ENCODE data around the gene RIPK4. TPM values are rescaled to one million over a fixed set of nuclear protein-coding genes. Genes with fewer than 3 reads are reported as not detected.

Gene RIPK4
- total RNA-seq, 1 experiment from 2014 or later, result 24.1 TPM

DNA sequence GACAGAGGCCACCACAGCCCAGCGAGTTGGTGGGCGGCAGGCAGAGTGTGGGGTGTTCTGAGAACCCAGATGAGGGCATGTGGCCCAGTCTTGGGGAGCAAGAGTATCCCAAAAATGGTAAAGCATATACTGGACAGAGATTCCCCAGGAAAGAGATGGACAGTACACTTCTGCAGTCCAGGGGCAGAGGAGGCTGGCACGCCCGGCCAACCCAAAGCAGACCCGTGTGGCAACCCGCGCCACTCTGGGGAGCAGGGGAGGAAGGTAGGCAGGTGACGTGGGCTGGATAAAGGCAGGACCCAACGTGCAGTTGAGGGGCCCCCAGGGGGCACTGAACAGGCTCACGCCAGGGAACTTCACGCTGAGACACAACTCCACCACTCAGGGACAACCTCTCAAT lies 46.4 kb upstream of the RIPK4 start:
- ChIA-PET POLR2A (no interaction called here), CTCF (no interaction called here)
- TF ChIP-seq, protein P1, sequence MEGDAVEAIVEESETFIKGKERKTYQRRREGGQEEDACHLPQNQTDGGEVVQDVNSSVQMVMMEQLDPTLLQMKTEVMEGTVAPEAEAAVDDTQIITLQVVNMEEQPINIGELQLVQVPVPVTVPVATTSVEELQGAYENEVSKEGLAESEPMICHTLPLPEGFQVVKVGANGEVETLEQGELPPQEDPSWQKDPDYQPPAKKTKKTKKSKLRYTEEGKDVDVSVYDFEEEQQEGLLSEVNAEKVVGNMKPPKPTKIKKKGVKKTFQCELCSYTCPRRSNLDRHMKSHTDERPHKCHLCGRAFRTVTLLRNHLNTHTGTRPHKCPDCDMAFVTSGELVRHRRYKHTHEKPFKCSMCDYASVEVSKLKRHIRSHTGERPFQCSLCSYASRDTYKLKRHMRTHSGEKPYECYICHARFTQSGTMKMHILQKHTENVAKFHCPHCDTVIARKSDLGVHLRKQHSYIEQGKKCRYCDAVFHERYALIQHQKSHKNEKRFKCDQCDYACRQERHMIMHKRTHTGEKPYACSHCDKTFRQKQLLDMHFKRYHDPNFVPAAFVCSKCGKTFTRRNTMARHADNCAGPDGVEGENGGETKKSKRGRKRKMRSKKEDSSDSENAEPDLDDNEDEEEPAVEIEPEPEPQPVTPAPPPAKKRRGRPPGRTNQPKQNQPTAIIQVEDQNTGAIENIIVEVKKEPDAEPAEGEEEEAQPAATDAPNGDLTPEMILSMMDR (IDR thresholded peaks at IDR 0.05; ENCODE audit: insufficient read depth in 1 of 2, low read depth in 1 of 2, low read length in 1 of 2, severe bottlenecking in 1 of 2, unreplicated experiment in 1 of 2), result no peak
- DNase-seq, result no peak
- no peak overlapping the region for H3K4me3 Mint-ChIP-seq (ENCODE audit: unreplicated experiment)
- intact Hi-C loops (cut with micrococcal nuclease; ENCODE audit: unreplicated experiment), result no loop called here
- H3K36me3 Mint-ChIP-seq (ENCODE audit: insufficient read depth, unreplicated experiment), result peaks cover 6% of the 10 kb centered on the region
- H3K4me1 ChIP-seq, result 0 out of 2 replicates have a peak, but pooled peaks cover 3% of the 10 kb centered on the region
- no peaks in the 10 kb centered on the region for H3K9me3 ChIP-seq
- BruUV-seq (replicated peaks), result no TSS peak
- H3K4me1 Mint-ChIP-seq (ENCODE audit: low read depth, unreplicated experiment), result no peaks in the 10 kb centered on the region
- H3K27ac Mint-ChIP-seq (ENCODE audit: unreplicated experiment), result no peak overlapping the region
- H3K27me3 Mint-ChIP-seq (ENCODE audit: insufficient read depth, unreplicated experiment), result no peaks in the 10 kb centered on the region
- no peaks in the 10 kb centered on the region for H3K27me3 ChIP-seq (replicated peaks; ENCODE audit: control insufficient read depth, insufficient read depth, low read length)
- H3K4me3 ChIP-seq (ENCODE audit: low read depth, low read length), result no peak overlapping the region
- no peaks in the 10 kb centered on the region for H3K9me3 Mint-ChIP-seq (ENCODE audit: unreplicated experiment)
- H3K36me3 ChIP-seq (ENCODE audit: control insufficient read depth, insufficient read depth, low read length), result no peaks in the 10 kb centered on the region

DNA sequence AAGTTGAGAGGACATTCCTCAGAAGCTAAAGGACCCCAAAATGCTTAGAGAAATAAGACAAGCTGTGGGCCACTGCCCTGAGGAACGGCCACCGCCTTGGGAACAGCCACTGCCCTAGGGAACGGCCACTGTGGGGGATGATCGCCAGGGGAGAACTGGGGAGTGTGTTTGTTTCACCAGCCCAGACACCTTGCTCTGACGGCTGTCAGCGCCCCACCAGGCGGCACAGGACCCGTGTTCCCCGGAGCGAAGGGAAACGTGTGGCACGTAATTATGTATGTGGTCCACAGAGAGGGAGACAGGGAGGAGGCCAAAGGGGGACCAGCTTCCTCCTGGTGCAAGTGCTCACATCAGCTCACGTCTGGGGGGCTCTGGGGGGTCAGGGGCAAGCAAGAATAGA lies 45.8 kb upstream of the RIPK4 start:
- Mint-ChIP-seq H3K4me3 (ENCODE audit: unreplicated experiment) (no peak overlapping the region), H3K9me3 (ENCODE audit: unreplicated experiment) (peaks cover 2% of the 10 kb centered on the region), H3K27ac (ENCODE audit: unreplicated experiment) (no peak overlapping the region), H3K4me1 (ENCODE audit: low read depth, unreplicated experiment) (no peaks in the 10 kb centered on the region), H3K36me3 (ENCODE audit: insufficient read depth, unreplicated experiment) (peaks cover 6% of the 10 kb centered on the region), H3K27me3 (ENCODE audit: insufficient read depth, unreplicated experiment) (no peaks in the 10 kb centered on the region)
- POLR2A ChIA-PET, result no interaction called here
- intact Hi-C loops (cut with micrococcal nuclease; ENCODE audit: unreplicated experiment), result no loop called here
- H3K9me3 ChIP-seq, result no peaks in the 10 kb centered on the region
- no peak overlapping the region for H3K4me3 ChIP-seq (ENCODE audit: low read depth, low read length)
- H3K27me3 ChIP-seq (replicated peaks; ENCODE audit: control insufficient read depth, insufficient read depth, low read length), result no peaks in the 10 kb centered on the region
- DNase-seq, result no peak
- CTCF ChIA-PET, result no interaction called here
- TF ChIP-seq, protein P1 (IDR thresholded peaks at IDR 0.05; ENCODE audit: insufficient read depth in 1 of 2, low read depth in 1 of 2, low read length in 1 of 2, severe bottlenecking in 1 of 2, unreplicated experiment in 1 of 2), result no peak
- no peaks in the 10 kb centered on the region for H3K36me3 ChIP-seq (ENCODE audit: control insufficient read depth, insufficient read depth, low read length)
- H3K4me1 ChIP-seq, result 0 out of 2 replicates have a peak, but pooled peaks cover 3% of the 10 kb centered on the region
- BruUV-seq (replicated peaks), result no TSS peak

DNA sequence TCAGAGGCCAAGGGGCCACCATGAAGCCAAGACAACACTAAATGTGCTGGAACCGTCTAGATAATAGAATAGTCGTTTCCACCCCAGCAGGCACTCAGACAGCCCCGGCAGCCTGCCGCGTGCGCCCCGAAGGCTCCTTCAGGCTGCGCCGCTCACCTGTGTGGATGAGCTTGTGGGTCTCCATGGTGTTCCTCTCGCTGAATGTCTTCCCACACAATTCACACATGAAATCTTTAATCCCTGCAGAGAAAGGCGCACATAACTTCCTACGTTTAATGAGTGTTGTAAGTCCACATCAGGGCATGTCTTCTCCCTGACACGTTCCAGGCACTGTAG lies 43.7 kb upstream of the RIPK4 start:
- peaks cover 17% of the 10 kb centered on the region for H3K9me3 Mint-ChIP-seq (ENCODE audit: unreplicated experiment)
- no peak overlapping the region for H3K27ac Mint-ChIP-seq (ENCODE audit: unreplicated experiment)
- no TSS peak for BruUV-seq (replicated peaks)
- Histone ChIP-seq H3K36me3 (ENCODE audit: control insufficient read depth, insufficient read depth, low read length) (no peaks in the 10 kb centered on the region), H3K4me1 (no peaks in the 10 kb centered on the region), H3K9me3 (no peaks in the 10 kb centered on the region), H3K4me3 (ENCODE audit: low read depth, low read length) (no peak overlapping the region), H3K27me3 (replicated peaks; ENCODE audit: control insufficient read depth, insufficient read depth, low read length) (no peaks in the 10 kb centered on the region)
- H3K36me3 Mint-ChIP-seq (ENCODE audit: insufficient read depth, unreplicated experiment), result peaks cover 6% of the 10 kb centered on the region
- TF ChIP-seq, protein P1 (IDR thresholded peaks at IDR 0.05; ENCODE audit: insufficient read depth in 1 of 2, low read depth in 1 of 2, low read length in 1 of 2, severe bottlenecking in 1 of 2, unreplicated experiment in 1 of 2), result no peak
- ChIA-PET POLR2A (no interaction called here), CTCF (no interaction called here)
- H3K4me1 Mint-ChIP-seq (ENCODE audit: low read depth, unreplicated experiment), result no peaks in the 10 kb centered on the region
- H3K27me3 Mint-ChIP-seq (ENCODE audit: insufficient read depth, unreplicated experiment), result no peaks in the 10 kb centered on the region
- no peak for DNase-seq
- no peak overlapping the region for H3K4me3 Mint-ChIP-seq (ENCODE audit: unreplicated experiment)
- intact Hi-C loops (cut with micrococcal nuclease; ENCODE audit: unreplicated experiment), result no loop called here
